B cell (primary cell): ENCODE data around the gene RNF212. TPM values are rescaled to one million over a fixed set of nuclear protein-coding genes. Genes with fewer than 3 reads are reported as not detected.

Source experiments
- ATAC-seq: fragments of 200-7000 bp; cut with Tn5 transposase; one replicate; pipeline ENCODE4 v1.10.0; 2021; ENCODE audit warnings: low read depth, mild to moderate bottlenecking, moderate number of reproducible peaks, moderate library complexity
- CTCF ChIA-PET: fragments of 350-600 bp; sonication (Branson Sonifier 250); formaldehyde crosslinking; loops from one replicate; lab custom pipeline; 2021; ENCODE audit warnings: antibody characterized with exemption, inconsistent platforms; lab: Charles Lee
- POLR2A ChIA-PET: fragments of 350-600 bp; sonication (Branson Sonifier 250); formaldehyde crosslinking; loops from one replicate; lab custom pipeline; 2021; ENCODE audit warnings: antibody characterized with exemption; lab: Charles Lee
- DNase-seq: peaks from one replicate; pipeline ENCODE4 v3.0.0; 2013
- H2AFZ ChIP-seq: 2 replicates; pipeline ENCODE4 v1.6.1; 2012; ENCODE audit warnings: mild to moderate bottlenecking, low read depth, low read length; ENCODE audit not compliant: insufficient read depth, poor library complexity, severe bottlenecking
- H3K27ac ChIP-seq, 2 donors: 1 replicate in 1 of 2; 2 replicates in 1 of 2; pipeline ENCODE4 v1.5.1; 2012 to 2013; ENCODE audit warnings: low read length in 2 of 2, mild to moderate bottlenecking in 2 of 2, moderate library complexity in 1 of 2
- H3K27me3 ChIP-seq, 4 experiments: fragments of 200-600 bp in 1 of 4; sonication (generic) in 1 of 4; replicated peaks in 1 of 4; 1 replicate in 2 of 4; 2 replicates in 2 of 4; pipeline versions ENCODE4 v1.6.1 to v1.7.0; 2013 to 2016; ENCODE audit warnings: low read length in 3 of 4, mild to moderate bottlenecking in 2 of 4, mixed read lengths in 1 of 4, moderate library complexity in 1 of 4; ENCODE audit not compliant: insufficient read depth in 4 of 4, control insufficient read depth in 3 of 4; ENCODE audit errors: control extremely low read depth in 1 of 4
- H3K36me3 ChIP-seq, 2 experiments: replicated peaks in 1 of 2; 1 replicate in 1 of 2; 2 replicates in 1 of 2; pipeline versions ENCODE4 v1.6.1 to v1.7.1; 2013; ENCODE audit warnings: low read length in 1 of 2; ENCODE audit not compliant: insufficient read depth in 2 of 2, control insufficient read depth in 1 of 2; ENCODE audit errors: control extremely low read depth in 1 of 2, extremely low read depth in 1 of 2
- H3K4me1 ChIP-seq, 2 donors: fragments of 200-600 bp in 1 of 2; sonication (generic) in 1 of 2; 1 replicate in 1 of 2; 2 replicates in 1 of 2; pipeline versions ENCODE4 v1.5.1 to v1.6.1; 2013 to 2017; ENCODE audit warnings: low read length in 2 of 2; ENCODE audit not compliant: control insufficient read depth in 2 of 2, insufficient read depth in 2 of 2
- H3K4me2 ChIP-seq: replicated peaks from 2 replicates; pipeline ENCODE3; 2012; ENCODE audit warnings: mild to moderate bottlenecking, low read depth, low read length; ENCODE audit not compliant: poor library complexity, severe bottlenecking
- H3K4me3 ChIP-seq, 5 experiments: fragments of 200-600 bp in 1 of 5; sonication (generic) in 1 of 5; 1 replicate in 3 of 5; 2 replicates in 2 of 5; pipeline versions ENCODE4 v1.5.1 to v1.7.0; 2011 to 2016; ENCODE audit warnings: low read length in 4 of 5, mild to moderate bottlenecking in 4 of 5, low read depth in 2 of 5, control low read depth in 1 of 5, moderate library complexity in 1 of 5; ENCODE audit not compliant: insufficient read depth in 1 of 5; ENCODE audit errors: control extremely low read depth in 1 of 5, extremely low read depth in 1 of 5
- H3K79me2 ChIP-seq: fragments of 200-600 bp; sonication (generic); one replicate; pipeline ENCODE4 v1.6.0; 2016; ENCODE audit warnings: low read length; ENCODE audit not compliant: control insufficient read depth, insufficient read depth
- H3K9ac ChIP-seq: fragments of 200-600 bp; sonication (generic); 2 replicates; pipeline ENCODE4 v1.6.1; 2017; ENCODE audit warnings: mild to moderate bottlenecking, low read length, moderate library complexity
- H3K9me3 ChIP-seq, 3 donors: one replicate each; pipeline versions ENCODE4 v1.6.1 to v1.7.1; 2013; ENCODE audit warnings: low read length in 2 of 3; ENCODE audit not compliant: control insufficient read depth in 2 of 3, insufficient read depth in 1 of 3; ENCODE audit errors: control extremely low read depth in 1 of 3
- H4K20me1 ChIP-seq: 2 replicates; pipeline ENCODE4 v1.6.0; 2012; ENCODE audit warnings: mild to moderate bottlenecking, low read length; ENCODE audit not compliant: insufficient read depth, control insufficient read depth, poor library complexity, severe bottlenecking
- H3K27ac Mint-ChIP-seq: one replicate; pipeline ENCODE4 v1.8.0; 2021; ENCODE audit warnings: mixed read lengths
- H3K27me3 Mint-ChIP-seq: one replicate; pipeline ENCODE4 v1.8.0; 2021; ENCODE audit warnings: mixed read lengths
- H3K4me1 Mint-ChIP-seq: one replicate; pipeline ENCODE4 v1.8.0; 2021; ENCODE audit warnings: mixed read lengths
- H3K4me3 Mint-ChIP-seq: one replicate; pipeline ENCODE4 v1.8.0; 2021; ENCODE audit warnings: mixed read lengths
- H3K9me3 Mint-ChIP-seq: one replicate; pipeline ENCODE4 v1.8.0; 2022; ENCODE audit warnings: mixed read lengths; ENCODE audit not compliant: insufficient read depth
- CTCF ChIP-seq: fragments of 200-600 bp; IDR thresholded peaks from one replicate; pipeline ENCODE4 v1.8.0; 2022; ENCODE audit warnings: antibody characterized with exemption, mild to moderate bottlenecking
- EZH2 ChIP-seq: IDR thresholded peaks from 2 replicates; pipeline ENCODE4 v1.6.1; 2012; ENCODE audit warnings: borderline replicate concordance, low read depth, mild to moderate bottlenecking, moderate library complexity, low read length; ENCODE audit not compliant: insufficient read depth, poor library complexity, severe bottlenecking
- WGBS: methylation state at CpG from one replicate; pipeline ENCODE4 v1.1.5; 2013; ENCODE audit warnings: missing lambda C conversion rate; ENCODE audit not compliant: insufficient coverage; 5-methylcytosine and 5-hydroxymethylcytosine counted together
- intact Hi-C: fragments of 100-400 bp; cut with micrococcal nuclease; formaldehyde crosslinking; loops from one replicate; pipeline ENCODE4 v1.10.0; 2022
- polyA plus RNA-seq: library from polyadenylated mRNA; depleted of rRNA; stranded (reverse); fragments of >200 nt; gene quantifications from 2 replicates; pipeline ENCODE4 v1.2.3, GENCODE V29; 2012
- total RNA-seq, 2 donors: library from RNA; stranded (reverse); fragments of 120-200 nt in 1 of 2; gene quantifications; 1 replicate in 1 of 2; 2 replicates in 1 of 2; pipeline versions ENCODE4 v1.2.3 to v1.2.4, GENCODE V29; 2013 to 2022

Gene RNF212
- total and polyA plus RNA-seq, 2 donors (not counting 1 experiment from before 2014, with no cell fraction given) = 2.1 to 5.9 TPM

DNA sequence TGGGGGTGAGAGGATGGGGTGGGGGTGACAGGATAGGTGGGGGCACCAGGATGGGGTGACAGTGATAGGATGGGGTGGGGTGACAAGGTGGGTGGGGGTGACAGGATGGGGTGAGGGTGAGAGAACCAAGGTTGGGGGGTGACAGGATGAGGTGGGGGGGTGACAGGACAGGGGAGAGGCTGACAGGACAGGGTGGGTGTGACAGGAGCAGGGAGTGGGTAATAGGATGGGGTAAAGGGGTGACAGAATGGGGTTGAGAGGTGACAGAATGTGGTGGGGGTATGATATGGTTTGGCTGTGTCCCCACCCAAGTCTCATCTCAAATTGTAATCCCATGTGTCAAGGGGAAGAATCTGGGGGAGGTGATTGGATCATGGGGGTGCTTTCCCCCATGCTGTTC lies 26.0 kb downstream of the RNF212 start:
- Histone ChIP-seq H3K4me3 (no peak overlapping the region), H3K27ac (no peak overlapping the region), H3K9ac (no peak overlapping the region), H2AFZ (no peak overlapping the region), H3K79me2 (no peaks in the 10 kb centered on the region), H3K4me2 (no peak overlapping the region), H3K27me3 (peaks cover 0 to 2% (median 0%) of the 10 kb centered on the region in 4 experiments), H3K9me3 (peaks cover 0 to 25% (median 13%) of the 10 kb centered on the region in 3 donors), H3K36me3 (no peaks in the 10 kb centered on the region), H4K20me1 (no peaks in the 10 kb centered on the region), H3K4me1 (peaks cover 5 to 6% of the 10 kb centered on the region in 2 donors)
- intact Hi-C loops = no loop called here
- no peak for TF ChIP-seq CTCF
- TF ChIP-seq EZH2 = no peak
- H3K9me3 Mint-ChIP-seq = peaks cover 13% of the 10 kb centered on the region
- no peak overlapping the region for H3K4me3 Mint-ChIP-seq
- peaks cover 8% of the 10 kb centered on the region for H3K4me1 Mint-ChIP-seq
- H3K27me3 Mint-ChIP-seq = peaks cover 22% of the 10 kb centered on the region
- no peak overlapping the region for H3K27ac Mint-ChIP-seq
- ChIA-PET CTCF (no interaction called here), POLR2A (no interaction called here)
- DNase-seq (no peak), ATAC-seq (no peak)

DNA sequence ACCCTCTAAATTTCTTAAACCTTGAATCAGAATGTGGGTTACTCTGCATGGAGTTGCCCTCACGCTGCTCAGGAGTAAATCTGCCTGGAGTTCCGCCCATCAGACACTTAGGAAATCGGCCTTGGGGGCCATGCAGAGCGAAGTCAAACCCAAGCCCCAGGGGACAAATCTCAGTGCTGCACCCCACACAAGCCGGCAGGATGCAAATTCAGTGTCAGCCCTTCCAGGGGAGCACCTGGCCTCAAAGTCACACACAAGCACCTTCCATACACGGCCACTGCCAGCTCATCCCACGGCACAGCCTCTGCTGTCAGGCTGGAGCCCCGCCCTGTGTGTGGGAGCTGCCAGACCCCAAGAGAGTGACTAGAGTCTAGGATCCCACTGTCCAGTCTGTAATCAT lies 27.4 kb downstream of the RNF212 start:
- Mint-ChIP-seq H3K27me3 (peaks cover 29% of the 10 kb centered on the region), H3K4me1 (peaks cover 17% of the 10 kb centered on the region), H3K4me3 (no peak overlapping the region), H3K27ac (no peak overlapping the region), H3K9me3 (peaks cover 13% of the 10 kb centered on the region)
- Histone ChIP-seq H4K20me1 (no peaks in the 10 kb centered on the region), H3K79me2 (no peaks in the 10 kb centered on the region), H3K27ac (no peak overlapping the region), H3K36me3 (no peaks in the 10 kb centered on the region), H3K27me3 (peaks cover 0 to 8% (median 0%) of the 10 kb centered on the region in 4 experiments), H3K9ac (no peak overlapping the region), H3K9me3 (peaks cover 0 to 27% (median 13%) of the 10 kb centered on the region in 3 donors), H2AFZ (no peak overlapping the region), H3K4me3 (no peak overlapping the region), H3K4me1 (peaks cover 13 to 15% of the 10 kb centered on the region in 2 donors), H3K4me2 (no peak overlapping the region)
- ATAC-seq (no peak), DNase-seq (no peak)
- ChIA-PET CTCF (no interaction called here), POLR2A (no interaction called here)
- TF ChIP-seq CTCF = no peak
- no peak for TF ChIP-seq EZH2
- 71% methylated on average over 8 of the region's 8 CpGs for WGBS
- intact Hi-C loops = no loop called here
